ENCODE data around the gene ZNF524. TPM values are rescaled to one million over a fixed set of nuclear protein-coding genes. Genes with fewer than 3 reads are reported as not detected.

The ZNF524 gene
- total RNA-seq, 1 experiment from 2014 or later, result 5.5 TPM

- POLR2A ChIA-PET, result no interaction called here
- peaks cover 26% of the 10 kb centered on the region for H3K4me1 Mint-ChIP-seq
- peak; percentile 72 for DNase-seq (ENCODE audit: low spot score)
- CTCF ChIA-PET, result interaction anchor here (1.0 to 2.6 kb wide), 5 partner anchors 10 to 182 kb away, joined by 5 to 12 read pairs (median 11); partner anchors contain the start of gene ISOC2
- H3K36me3 Mint-ChIP-seq, result peaks cover 20% of the 10 kb centered on the region
- H3K9me3 Mint-ChIP-seq, result peaks cover 4% of the 10 kb centered on the region
- peak within 1 kb of the TSS; percentile 93 for H3K27ac Mint-ChIP-seq
- H3K27me3 Mint-ChIP-seq (ENCODE audit: low read depth), result peaks cover 9% of the 10 kb centered on the region
- peak within 1 kb of the TSS; percentile 89 for H3K4me3 Mint-ChIP-seq
- ATAC-seq, result peak; percentile 35
- TF ChIP-seq FOXP1 (CRISPR knock-in tag; IDR thresholded peaks at IDR 0.05; ENCODE audit: borderline replicate concordance), result 0 out of 2 replicates have a peak, but pooled peaks have one; percentile 9
- TF ChIP-seq ZBTB43 (CRISPR knock-in tag; IDR thresholded peaks at IDR 0.05), result peak; percentile 43; the same call in 1 of the 2 replicates
- peak; percentile 39 for TF ChIP-seq HMGXB4 (CRISPR knock-in tag; IDR thresholded peaks at IDR 0.05)
- no peak for TF ChIP-seq CREM (CRISPR knock-in tag; IDR thresholded peaks at IDR 0.05)
- no peak for TF ChIP-seq TCF7 (CRISPR knock-in tag; IDR thresholded peaks at IDR 0.05; ENCODE audit: low read depth)
- no peak for TF ChIP-seq JAZF1 (CRISPR knock-in tag; IDR thresholded peaks at IDR 0.05)
- no peak for TF ChIP-seq HMGA2 (CRISPR knock-in tag; IDR thresholded peaks at IDR 0.05)
- peak; percentile 43; the same call in 1 of the 2 replicates for TF ChIP-seq FOXK1 (CRISPR knock-in tag; IDR thresholded peaks at IDR 0.05)
- 0 out of 2 replicates have a peak, but pooled peaks have one; percentile 11 for TF ChIP-seq CBFB (CRISPR knock-in tag; IDR thresholded peaks at IDR 0.05; ENCODE audit: low read depth)
- TF ChIP-seq, protein P1, sequence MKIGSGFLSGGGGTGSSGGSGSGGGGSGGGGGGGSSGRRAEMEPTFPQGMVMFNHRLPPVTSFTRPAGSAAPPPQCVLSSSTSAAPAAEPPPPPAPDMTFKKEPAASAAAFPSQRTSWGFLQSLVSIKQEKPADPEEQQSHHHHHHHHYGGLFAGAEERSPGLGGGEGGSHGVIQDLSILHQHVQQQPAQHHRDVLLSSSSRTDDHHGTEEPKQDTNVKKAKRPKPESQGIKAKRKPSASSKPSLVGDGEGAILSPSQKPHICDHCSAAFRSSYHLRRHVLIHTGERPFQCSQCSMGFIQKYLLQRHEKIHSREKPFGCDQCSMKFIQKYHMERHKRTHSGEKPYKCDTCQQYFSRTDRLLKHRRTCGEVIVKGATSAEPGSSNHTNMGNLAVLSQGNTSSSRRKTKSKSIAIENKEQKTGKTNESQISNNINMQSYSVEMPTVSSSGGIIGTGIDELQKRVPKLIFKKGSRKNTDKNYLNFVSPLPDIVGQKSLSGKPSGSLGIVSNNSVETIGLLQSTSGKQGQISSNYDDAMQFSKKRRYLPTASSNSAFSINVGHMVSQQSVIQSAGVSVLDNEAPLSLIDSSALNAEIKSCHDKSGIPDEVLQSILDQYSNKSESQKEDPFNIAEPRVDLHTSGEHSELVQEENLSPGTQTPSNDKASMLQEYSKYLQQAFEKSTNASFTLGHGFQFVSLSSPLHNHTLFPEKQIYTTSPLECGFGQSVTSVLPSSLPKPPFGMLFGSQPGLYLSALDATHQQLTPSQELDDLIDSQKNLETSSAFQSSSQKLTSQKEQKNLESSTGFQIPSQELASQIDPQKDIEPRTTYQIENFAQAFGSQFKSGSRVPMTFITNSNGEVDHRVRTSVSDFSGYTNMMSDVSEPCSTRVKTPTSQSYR (CRISPR knock-in tag; IDR thresholded peaks at IDR 0.05), result no peak
- no peak for TF ChIP-seq ZNF317 (CRISPR knock-in tag; IDR thresholded peaks at IDR 0.05; ENCODE audit: borderline replicate concordance, low read depth)
- TF ChIP-seq ETV6 (CRISPR knock-in tag; IDR thresholded peaks at IDR 0.05), result no peak
- TF ChIP-seq, protein P2, sequence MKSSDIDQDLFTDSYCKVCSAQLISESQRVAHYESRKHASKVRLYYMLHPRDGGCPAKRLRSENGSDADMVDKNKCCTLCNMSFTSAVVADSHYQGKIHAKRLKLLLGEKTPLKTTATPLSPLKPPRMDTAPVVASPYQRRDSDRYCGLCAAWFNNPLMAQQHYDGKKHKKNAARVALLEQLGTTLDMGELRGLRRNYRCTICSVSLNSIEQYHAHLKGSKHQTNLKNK (CRISPR knock-in tag; IDR thresholded peaks at IDR 0.05), result no peak
- no peak; the same call in 1 of the 2 replicates for TF ChIP-seq E2F1 (CRISPR knock-in tag; IDR thresholded peaks at IDR 0.05)
- peak; percentile 61; the same call in 1 of the 2 replicates for TF ChIP-seq IRF1 (CRISPR knock-in tag; IDR thresholded peaks at IDR 0.05)
- peak; percentile 86; the same call in 1 of the 2 replicates for TF ChIP-seq KAT7 (CRISPR knock-in tag; IDR thresholded peaks at IDR 0.05; ENCODE audit: borderline replicate concordance)
- peak; percentile 70 for TF ChIP-seq SP1 (CRISPR knock-in tag; conservative IDR thresholded peaks at IDR 0.05)
- TF ChIP-seq ZNF121 (CRISPR knock-in tag; IDR thresholded peaks at IDR 0.05), result no peak
- TF ChIP-seq ELF4 (CRISPR knock-in tag; IDR thresholded peaks at IDR 0.05; ENCODE audit: low read depth), result no peak
- no peak for TF ChIP-seq ZNF423 (CRISPR knock-in tag; IDR thresholded peaks at IDR 0.05)
- TF ChIP-seq ZNF232 (CRISPR knock-in tag; IDR thresholded peaks at IDR 0.05), result no peak
- TF ChIP-seq MXD4 (CRISPR knock-in tag; IDR thresholded peaks at IDR 0.05; ENCODE audit: borderline replicate concordance), result no peak
- TF ChIP-seq, protein P3, sequence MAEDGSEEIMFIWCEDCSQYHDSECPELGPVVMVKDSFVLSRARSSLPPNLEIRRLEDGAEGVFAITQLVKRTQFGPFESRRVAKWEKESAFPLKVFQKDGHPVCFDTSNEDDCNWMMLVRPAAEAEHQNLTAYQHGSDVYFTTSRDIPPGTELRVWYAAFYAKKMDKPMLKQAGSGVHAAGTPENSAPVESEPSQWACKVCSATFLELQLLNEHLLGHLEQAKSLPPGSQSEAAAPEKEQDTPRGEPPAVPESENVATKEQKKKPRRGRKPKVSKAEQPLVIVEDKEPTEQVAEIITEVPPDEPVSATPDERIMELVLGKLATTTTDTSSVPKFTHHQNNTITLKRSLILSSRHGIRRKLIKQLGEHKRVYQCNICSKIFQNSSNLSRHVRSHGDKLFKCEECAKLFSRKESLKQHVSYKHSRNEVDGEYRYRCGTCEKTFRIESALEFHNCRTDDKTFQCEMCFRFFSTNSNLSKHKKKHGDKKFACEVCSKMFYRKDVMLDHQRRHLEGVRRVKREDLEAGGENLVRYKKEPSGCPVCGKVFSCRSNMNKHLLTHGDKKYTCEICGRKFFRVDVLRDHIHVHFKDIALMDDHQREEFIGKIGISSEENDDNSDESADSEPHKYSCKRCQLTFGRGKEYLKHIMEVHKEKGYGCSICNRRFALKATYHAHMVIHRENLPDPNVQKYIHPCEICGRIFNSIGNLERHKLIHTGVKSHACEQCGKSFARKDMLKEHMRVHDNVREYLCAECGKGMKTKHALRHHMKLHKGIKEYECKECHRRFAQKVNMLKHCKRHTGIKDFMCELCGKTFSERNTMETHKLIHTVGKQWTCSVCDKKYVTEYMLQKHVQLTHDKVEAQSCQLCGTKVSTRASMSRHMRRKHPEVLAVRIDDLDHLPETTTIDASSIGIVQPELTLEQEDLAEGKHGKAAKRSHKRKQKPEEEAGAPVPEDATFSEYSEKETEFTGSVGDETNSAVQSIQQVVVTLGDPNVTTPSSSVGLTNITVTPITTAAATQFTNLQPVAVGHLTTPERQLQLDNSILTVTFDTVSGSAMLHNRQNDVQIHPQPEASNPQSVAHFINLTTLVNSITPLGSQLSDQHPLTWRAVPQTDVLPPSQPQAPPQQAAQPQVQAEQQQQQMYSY (CRISPR knock-in tag; IDR thresholded peaks at IDR 0.05), result no peak
- no peak for TF ChIP-seq ZNF671 (CRISPR knock-in tag; IDR thresholded peaks at IDR 0.05)
These were observed 43.2 kb downstream of the ZNF524 start, which contains the start of gene ZNF581 for GRCh38 chr19:55643003-55643886. Gene ZNF581 (plus strand): TSS chr19:55643649. CDS start chr19:55644572, 923 bp downstream.

All from WTC11 (cell line).